HEK293 (cell line): Measurements from ENCODE around the gene CDK14.

ENCODE experiments used
- ZNF518A ChIP-seq: fragments of 450-650 bp; formaldehyde crosslinking; conservative IDR thresholded peaks from 2 replicates; pipeline ENCODE4 v1.5.1; 2016; ENCODE audit warnings: low read depth, missing biosample characterization, missing genetic modification characterization
- ZNF549 ChIP-seq: fragments of 450-650 bp; IDR thresholded peaks from 2 replicates; pipeline ENCODE4 v1.5.1; 2018; ENCODE audit warnings: missing biosample characterization, missing genetic modification characterization, mild to moderate bottlenecking, inconsistent platforms, moderate library complexity
- ZNF596 ChIP-seq: fragments of 450-650 bp; IDR thresholded peaks from 2 replicates; pipeline ENCODE4 v1.5.0; 2018; ENCODE audit warnings: missing biosample characterization, mild to moderate bottlenecking, missing genetic modification characterization, moderate library complexity

- TF ChIP-seq ZNF549 (tag by site-specific recombination) = no peak
- no peak for TF ChIP-seq ZNF596 (tag by site-specific recombination)
- no peak for TF ChIP-seq ZNF518A (tag by site-specific recombination)
Observed at GRCh38 chr7:91242097-91242844, 646.1 kb downstream of the CDK14 start.
